Panc1 (cell line): ENCODE measurements around the gene CCDC187.
"Not testable (repeated sequence)": the region's sequence is repeated elsewhere in the genome, so short reads cannot be mapped to it uniquely, and the experiment has no call there.

Source experiments
- CTCF ChIP-seq: fragments of 450-650 bp; IDR thresholded peaks from 2 replicates; pipeline ENCODE4 v1.5.1; 2017; ENCODE audit warnings: mild to moderate bottlenecking
- POLR2AphosphoS5 ChIP-seq: IDR thresholded peaks from 2 replicates; pipeline ENCODE4 v1.6.1; 2012; ENCODE audit warnings: mild to moderate bottlenecking, low read depth, low read length, moderate library complexity

DNA sequence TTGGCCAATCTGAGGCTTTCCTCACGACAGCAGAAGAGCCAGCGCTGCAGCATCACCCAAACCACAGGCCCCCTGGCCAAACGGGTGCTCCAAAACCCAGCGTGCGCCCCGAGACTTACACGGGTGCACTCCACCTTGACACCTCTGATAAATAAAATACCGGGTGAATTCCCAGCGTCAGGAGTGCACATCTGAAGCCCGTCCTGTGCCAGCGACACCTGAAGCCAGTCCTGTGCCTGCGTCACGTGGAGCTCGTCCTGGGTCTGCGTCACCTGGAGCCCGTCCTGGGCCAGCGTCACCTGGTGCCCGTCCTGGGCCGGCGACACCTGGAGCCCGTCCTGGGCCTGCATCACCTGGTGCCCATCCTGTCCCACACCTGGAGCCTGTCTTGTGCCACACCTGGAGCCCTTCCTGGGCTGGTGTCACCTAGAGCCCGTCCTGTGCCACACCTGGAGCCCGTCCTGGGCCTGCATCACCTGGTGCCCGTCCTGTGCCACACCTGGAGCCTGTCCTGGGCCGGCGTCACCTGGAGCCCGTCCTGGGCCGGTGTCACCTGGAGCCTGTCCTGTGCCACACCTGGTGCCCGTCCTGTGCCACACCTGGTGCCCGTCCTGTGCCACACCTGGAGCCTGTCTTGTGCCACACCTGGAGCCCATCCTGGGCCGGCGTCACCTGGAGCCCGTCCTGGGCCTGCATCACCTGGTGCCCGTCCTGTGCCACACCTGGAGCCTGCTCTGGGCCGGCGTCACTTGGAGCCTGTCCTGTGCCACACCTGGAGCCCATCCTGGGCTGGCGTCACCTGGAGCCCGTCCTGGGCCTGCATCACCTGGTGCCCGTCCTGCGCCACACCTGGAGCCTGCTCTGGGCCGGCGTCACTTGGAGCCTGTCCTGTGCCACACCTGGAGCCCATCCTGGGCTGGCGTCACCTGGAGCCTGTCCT is 67.2 kb downstream of the CCDC187 start:
- not testable (repeated sequence) for TF ChIP-seq CTCF, POLR2AphosphoS5
